GM19193 (cell line): Measurements from ENCODE around the gene CRACDL.

Experiments used
- POLR2A ChIP-seq: IDR thresholded peaks from 4 replicates; pipeline ENCODE4 v1.6.1; 2011; ENCODE audit not compliant: insufficient read depth, insufficient read length; ENCODE audit errors: extremely low read depth

Gene CRACDL

DNA sequence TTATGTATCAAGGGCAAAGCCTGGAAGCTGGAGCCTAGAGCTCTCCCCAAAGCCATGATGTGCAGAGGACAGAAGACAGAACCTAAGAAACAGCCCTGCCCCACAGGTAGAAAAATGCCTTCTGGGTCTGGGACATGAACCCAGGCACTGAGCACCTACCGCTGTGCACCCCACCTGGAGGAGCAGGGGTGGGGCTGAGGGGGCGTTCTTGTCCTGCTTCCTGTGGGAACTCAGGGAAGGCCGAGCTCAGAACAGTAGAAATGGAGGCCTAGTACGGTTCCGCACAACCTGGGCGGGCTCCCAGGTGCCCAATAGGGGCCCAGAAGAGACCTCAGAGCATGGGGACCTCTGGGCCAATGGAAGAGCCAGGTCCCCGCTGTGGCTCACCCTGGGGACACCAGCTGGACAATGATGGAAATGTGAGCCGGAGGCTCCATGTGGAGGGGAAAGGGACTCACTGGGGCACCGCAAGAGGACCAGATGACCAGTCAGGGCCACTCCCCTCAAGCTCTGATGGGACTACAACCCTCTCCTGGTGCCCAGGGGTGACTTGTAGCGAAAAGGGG, 3.2 kb downstream of the CRACDL start:
- no peak for TF ChIP-seq POLR2A

DNA sequence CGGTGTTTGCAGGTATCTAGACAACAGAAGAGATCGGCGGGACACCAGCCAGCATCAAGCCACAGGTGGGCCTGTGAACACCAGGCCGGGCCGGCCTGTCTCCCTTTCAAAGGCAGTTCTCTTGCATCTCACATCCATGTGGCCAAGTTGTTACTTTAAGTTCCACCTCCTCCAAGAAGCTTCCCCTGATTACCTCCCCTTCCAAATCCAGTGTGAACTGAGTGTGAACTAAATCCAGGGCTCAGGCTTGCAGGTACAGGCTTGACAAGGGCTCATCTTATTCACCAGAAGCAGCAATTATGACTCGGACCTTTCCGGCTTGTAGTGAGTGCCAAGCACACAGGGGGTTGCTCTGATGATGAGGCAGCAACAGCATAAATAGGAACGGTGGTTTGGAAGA, 3.9 kb downstream of the CRACDL start:
- TF ChIP-seq POLR2A = no peak

DNA sequence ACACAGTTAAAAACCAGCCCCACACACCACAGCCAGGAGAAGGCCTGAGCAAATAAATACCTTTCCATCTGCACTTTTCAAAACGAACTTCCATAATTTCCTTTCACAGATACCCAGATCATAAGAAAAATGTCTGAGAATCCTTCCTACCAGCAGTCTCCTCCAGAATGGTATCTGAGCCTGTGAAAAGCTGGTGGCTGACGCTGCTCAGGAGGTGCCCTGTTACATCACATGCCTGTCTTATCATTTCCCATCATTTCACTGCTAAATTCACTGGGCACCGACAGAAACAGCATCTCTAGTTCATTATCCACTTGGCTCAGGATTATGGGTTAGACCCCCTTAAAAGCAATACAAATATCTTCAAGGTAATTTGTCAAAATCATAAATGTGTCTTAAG, 4.4 kb downstream of the CRACDL start:
- no peak for TF ChIP-seq POLR2A

DNA sequence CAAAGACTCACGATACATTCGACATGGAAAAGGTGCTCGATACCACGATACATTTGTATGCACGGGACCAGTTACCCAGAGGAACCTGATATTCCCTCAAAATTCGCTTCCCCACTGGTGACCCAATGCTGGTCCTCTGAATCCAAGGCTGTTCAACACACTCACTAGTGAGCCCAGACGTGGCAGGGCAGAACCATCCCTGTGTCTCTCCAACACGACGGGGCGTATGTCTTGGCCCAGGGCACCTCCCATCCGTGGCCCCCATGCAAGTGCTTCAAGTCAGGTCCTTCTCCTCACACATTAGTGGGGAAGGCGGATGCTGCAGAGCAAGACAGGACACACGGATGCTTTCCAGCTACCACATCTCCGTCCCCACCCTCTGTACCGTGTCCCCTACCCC, 6.1 kb downstream of the CRACDL start:
- no peak for TF ChIP-seq POLR2A

DNA sequence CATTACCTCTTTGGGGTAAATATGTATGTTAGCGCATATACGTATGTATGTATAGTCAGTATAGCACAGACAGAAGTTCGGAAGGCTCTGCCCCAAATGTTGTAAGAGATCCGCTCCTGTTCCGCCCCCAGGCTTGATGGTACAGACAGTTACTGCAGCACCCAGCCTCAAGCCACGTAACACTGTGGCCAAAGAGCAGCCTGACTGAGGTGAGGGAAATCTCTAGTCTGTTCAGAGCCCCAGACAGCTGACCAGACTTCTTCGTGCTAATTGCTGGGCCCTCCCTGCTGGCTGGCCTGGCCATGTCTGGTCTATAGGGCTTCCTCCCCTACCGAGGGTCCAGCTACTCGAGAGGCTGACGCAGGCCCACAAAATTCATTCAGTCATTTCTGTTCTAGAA, 7.8 kb downstream of the CRACDL start:
- TF ChIP-seq POLR2A = no peak

DNA sequence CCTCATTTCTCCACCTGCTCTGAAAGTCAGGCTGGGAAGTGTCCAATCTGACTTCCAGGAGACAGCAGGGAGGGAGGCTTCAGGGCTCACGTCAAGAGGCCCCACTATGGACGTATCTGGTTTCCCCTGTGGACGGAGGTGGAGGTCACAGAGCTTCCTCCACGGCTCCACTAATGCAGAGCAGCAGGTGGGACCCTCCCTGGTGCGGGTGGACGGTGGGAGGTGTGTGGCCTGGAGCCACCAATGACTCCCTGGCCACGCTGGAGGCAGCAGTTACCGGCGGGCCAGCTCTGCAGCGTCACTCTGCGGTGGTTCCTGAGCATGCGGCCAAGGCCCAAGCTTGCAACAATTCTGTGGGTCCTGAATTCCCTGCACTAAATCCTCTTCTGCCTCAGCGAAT, 9.0 kb downstream of the CRACDL start:
- no peak for TF ChIP-seq POLR2A

DNA sequence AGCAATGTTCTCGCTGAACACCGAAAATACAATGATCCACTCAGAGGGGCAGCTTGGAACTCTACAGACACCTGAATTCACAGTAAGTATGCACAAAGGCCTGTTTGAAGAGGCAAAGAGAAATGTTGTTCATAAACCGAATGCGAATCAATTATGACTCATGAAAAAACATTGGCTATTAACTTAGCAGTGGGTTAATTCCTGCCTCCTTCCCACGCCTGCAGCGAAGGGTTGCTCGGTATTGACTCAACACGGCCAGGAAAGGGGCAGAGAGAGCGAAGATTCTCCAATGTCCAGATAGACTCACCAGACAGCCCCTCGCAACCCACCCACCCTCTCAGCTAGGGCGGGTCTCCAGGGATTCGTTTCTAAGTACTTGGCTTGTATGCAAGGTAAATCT, 9.4 kb downstream of the CRACDL start:
- no peak for TF ChIP-seq POLR2A

DNA sequence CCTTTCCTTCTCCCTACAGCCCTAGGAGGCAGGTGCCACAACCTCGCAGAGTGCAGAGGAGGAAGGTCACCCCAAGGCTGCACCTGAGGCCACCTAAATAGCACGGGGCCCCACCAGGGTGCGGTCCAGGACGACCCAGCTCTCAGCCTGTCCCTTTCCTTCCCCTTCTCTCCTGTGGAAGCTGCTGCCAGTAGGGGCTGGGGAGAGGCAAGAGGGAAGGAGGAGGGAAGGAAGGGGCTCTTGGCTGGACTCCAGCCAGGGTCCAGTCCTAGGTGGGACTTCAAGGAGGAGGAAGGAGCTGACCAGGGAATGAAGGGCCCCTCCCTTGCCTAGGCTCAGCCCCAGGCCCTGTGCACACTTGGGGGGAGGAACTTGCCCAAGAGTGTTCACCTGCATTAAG, 11.1 kb downstream of the CRACDL start:
- no peak for TF ChIP-seq POLR2A

DNA sequence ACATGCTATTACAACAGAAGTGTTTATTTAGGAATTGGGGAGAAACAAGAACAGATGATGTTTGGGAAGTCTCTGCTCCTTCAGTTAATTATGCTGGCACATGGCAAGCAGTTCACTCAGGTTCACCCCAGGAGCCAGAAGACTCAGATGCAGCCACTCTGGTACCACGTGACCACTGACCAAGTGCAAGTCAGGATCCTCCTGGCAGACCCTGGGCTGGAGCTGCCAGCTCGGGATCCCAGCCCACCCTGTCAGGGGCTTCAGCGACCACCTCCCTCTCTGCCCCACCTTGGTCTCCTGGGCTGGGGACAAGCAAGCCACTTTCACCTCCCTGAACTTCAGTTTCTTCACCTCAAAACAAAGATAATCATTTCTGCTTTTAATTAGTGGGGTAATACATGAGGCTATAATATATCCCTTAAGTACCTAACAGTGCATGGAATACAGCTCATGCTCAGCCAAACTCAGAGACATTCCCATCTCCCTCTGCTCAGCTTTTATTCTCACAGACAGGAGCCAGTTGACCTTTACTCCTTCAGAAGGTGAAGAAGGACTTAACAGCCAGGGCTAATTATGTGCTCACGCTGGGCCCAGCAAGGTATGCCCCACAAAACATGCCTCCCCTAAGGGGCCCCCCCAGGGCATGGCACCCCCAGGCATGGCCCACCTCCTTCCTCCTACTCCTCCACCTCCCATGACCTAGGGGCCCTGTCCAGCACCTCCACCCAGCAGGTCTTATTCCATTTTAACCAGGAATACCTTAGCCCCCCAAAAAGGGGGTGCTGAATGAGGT, 11.8 kb downstream of the CRACDL start:
- no peak for TF ChIP-seq POLR2A

DNA sequence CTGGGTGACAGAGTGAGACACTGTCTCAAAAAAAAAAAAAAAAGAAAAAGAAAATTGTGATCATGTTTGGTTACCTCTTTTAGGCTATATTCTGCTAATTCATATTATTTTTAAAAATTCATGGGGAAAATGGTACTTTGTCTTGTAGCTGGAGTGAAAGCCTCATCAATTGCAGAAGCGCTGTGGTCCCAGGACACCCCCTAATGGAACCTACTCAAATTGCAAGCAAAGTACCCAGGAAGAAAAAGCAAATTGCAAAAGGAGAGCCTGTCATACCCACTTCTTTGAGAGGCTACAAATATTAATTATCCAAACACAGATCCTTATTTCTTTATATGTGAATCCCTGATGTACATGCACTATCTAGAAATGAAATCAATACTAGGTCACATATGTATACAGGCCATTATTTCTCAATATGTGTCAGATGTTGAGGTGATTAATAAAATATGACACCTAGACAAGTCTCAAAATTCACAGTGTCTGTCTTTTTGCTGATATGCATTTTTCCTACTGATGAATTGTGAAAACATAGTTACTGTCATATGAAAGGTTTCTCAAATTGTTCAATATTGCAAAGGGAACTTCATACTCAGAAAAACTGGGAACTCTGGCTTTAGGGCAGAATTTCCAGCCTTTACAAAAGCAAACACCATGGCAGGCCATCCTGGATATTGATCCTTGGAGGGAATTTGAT, 12.6 kb downstream of the CRACDL start:
- no peak for TF ChIP-seq POLR2A

- TF ChIP-seq POLR2A = no peak
These were observed 15.0 kb downstream of the CRACDL start for GRCh38 chr2:98921062-98921461.

- TF ChIP-seq POLR2A = no peak
These were observed 19.0 kb downstream of the CRACDL start for GRCh38 chr2:98917031-98917471.

- TF ChIP-seq POLR2A = no peak
These were observed 20.2 kb downstream of the CRACDL start for GRCh38 chr2:98915751-98916358.

- no peak for TF ChIP-seq POLR2A
These were observed 21.1 kb downstream of the CRACDL start for GRCh38 chr2:98914713-98915580.
